Left cardiac atrium (tissue), 4 donors: ENCODE data around the gene KMT2C. TPM values are rescaled to one million over a fixed set of nuclear protein-coding genes. Genes with fewer than 3 reads are reported as not detected.

Experiments used
- ATAC-seq, 2 donors: fragments of 200-7000 bp; cut with Tn5 transposase; one replicate each; pipeline ENCODE4 v1.9.1; 2020; ENCODE audit warnings: mild to moderate bottlenecking in 2 of 2, moderate library complexity in 2 of 2
- DNase-seq: peaks from one replicate; pipeline ENCODE4 v3.0.0-alpha.2; 2020
- intact Hi-C, 2 donors: fragments of 100-400 bp; cut with DNase I; formaldehyde crosslinking; loops; one replicate each; pipeline versions ENCODE4 v1.14.1 to v1.15.1; 2022 to 2023
- total RNA-seq, 2 donors: library from RNA; stranded (reverse); fragmentation: NEBNext Ultra II Directional; extraction: Animal tissue kit (Norgen Biotek cat#: 25700); gene quantifications; one replicate each; pipeline ENCODE4 v1.2.1, GENCODE V29; 2021
- donor health status: DM: no; HTN: yes; CAD: no.
- donor health status: DM: no; HTN: yes; CAD: no; lungs with severe emphysema.
- donor health status: DM: yes; HTN: yes; CAD: no.
- donor health status: Dilated cardiomyopathy.

Gene KMT2C
- total RNA-seq, 2 donors from 2014 or later: 42.5 to 43.3 TPM

- intact Hi-C loops: no loop called here
- DNase-seq (no peak), ATAC-seq (no peak)
Measured at GRCh38 chr7:152180587-152180986, 255.2 kb downstream of the KMT2C start.

- intact Hi-C loops: no loop called here
- no peak for DNase-seq
- ATAC-seq: no peak
Measured at GRCh38 chr7:152180048-152180447, 255.8 kb downstream of the KMT2C start.

- no peak for ATAC-seq
- no peak for DNase-seq
- intact Hi-C loops: no loop called here
Measured at GRCh38 chr7:152178405-152179058, 257.3 kb downstream of the KMT2C start.

DNA sequence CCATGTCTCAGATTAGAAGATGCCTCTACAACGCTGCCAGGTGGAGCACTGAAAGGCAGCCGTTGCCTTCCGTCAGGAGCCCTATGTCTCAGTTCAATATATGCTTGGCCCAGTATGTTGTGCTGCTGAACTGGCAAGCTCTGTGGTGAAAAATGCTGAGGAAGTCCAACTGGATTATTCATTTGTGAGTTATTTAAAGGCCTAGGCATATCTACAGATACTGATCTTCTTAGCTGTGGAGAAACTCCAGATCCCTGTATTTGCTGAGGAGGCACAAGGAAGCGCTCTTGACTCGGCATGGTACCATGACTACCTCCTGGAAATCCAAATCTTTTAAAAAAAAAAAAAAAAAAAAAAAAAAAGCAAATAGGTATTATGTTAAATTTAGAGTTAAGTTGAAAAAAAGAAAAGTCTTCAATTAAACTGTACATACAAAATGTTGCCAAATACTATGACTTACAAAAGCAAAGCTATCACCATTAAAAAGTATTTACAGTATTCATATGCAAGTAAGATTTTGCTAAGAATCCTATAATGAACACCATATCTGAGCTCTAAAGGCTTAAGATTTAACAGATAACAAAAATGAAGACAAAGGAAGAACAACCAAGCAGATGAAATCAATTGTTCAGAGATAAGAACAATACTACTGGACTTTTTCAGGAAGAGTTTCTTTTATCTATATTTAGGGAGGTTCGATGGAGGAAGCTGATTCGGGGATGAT lies 258.0 kb downstream of the KMT2C start:
- intact Hi-C loops: no loop called here
- ATAC-seq (no peak), DNase-seq (no peak)

DNA sequence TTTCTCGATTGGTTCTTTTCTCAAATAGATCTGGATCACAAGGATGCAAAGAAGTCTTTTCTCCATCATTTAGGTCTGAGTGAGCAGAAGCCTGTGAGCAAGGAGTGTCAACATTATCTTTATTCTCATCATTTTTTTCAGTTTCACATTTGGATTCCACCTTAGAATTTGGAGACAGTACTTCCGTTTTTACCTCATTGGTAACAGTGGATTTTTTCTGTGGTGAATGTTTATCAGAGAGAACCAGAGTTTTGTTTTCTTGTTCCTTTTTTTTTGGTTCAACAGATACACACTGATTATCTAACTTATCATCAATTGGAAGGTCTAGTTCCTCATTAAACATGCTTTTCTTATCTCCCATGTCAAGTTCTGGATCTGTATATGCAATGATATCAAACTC lies 259.0 kb downstream of the KMT2C start:
- ATAC-seq (no peak), DNase-seq (no peak)
- intact Hi-C loops: no loop called here

DNA sequence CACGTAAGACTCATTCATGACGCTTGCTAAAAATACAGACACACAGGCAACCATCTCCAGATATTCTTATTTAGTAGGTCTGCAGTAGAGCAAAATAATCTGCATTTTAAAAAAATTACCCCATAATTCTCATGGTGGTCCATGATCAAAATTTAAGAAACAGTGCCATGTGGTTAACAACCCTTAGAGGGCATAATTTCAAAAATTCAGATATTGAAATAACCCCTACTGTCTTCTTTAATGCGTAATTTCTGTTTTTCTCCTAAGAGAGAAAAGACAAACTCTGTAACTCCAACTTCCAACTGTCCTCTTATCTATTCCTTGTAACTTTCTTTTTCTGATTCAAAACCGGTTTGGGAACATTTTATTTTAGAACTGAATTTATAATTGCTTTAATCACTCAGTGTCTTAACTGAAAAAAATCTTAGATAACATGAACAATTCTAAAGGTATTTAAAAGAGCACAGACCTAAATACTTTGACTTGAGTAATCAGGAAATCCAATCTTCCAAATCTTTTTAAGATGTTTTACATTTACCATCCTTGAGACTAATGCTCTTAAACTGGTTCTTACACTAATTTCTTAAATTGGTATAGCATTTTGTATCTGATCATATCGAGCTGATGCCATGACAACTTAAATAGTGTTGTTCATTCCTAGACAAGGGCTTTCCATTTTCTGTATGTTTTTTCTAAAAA lies 262.3 kb downstream of the KMT2C start:
- ATAC-seq: no peak

GRCh38 chr7:152162287-152162686 lies 273.5 kb downstream of the KMT2C start:
- ATAC-seq (peak in 1 of 2 donors; percentile 63), DNase-seq (no peak)
- intact Hi-C loops: no loop called here

More for the DNA sequence above, 262.3 kb downstream of the KMT2C start:
- intact Hi-C loops: no loop called here
- no peak for DNase-seq

- intact Hi-C loops: no loop called here
- ATAC-seq (no peak), DNase-seq (no peak)
Measured at GRCh38 chr7:152161171-152161570, 274.6 kb downstream of the KMT2C start.

DNA sequence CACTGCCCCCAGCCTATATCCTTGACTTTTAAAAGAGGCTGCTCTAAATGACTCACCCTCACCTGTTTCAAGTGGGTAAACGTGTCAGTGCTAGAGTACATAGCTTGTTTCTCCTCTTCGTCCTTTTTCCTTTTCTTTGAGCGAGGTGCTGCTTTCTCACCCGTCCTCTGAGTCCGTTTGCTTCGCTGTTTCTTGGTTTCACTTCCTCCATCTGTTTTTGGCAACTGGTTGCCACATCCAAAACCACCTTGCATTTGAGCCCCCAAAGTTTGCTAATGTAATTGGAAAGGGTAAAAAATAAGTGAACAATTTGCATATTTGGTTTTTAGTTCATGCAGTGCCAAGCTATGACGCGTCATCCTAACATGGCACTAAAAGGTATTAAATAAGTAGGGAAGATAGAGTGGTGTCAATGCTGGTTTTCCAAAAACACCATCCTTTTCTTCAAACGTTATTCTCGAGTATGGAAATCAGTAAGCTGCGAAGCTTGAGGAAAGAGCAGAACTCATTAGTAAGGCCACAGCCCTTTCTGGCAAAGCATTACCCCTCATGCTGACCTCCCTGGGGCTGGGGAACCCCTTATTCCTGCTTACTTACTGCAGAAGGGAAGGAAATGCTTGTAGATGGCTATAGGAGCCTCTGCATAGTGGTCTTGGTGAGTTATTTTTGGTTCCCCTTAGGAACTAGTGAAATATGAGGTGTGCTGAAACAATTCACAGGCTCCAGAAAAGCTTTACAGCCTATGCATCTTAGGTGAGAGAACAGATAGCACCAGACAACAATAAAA lies 276.8 kb downstream of the KMT2C start:
- intact Hi-C loops: no loop called here
- ATAC-seq (no peak), DNase-seq (no peak)

DNA sequence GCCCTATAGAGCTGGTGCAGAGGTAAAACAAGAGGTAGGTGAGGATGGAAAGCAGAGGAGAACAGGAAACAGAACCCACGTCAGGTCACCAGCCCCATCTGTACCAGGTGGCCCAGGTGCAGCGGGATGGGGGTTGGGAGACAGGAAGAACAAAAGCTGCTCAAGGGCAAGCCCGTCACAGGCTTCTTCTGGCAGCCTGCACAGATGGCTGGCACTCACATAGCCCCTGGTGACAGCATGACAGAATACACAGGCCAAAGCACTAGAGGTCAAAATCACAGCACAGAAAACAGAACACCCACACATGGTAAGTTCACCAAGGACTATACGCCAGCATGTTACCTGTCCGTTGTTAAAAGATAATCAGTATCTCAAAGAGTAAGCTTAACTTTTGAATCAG lies 283.5 kb downstream of the KMT2C start:
- ATAC-seq (no peak), DNase-seq (no peak)
- intact Hi-C loops: no loop called here

- intact Hi-C loops: no loop called here
- DNase-seq (no peak), ATAC-seq (no peak)
Measured at GRCh38 chr7:152149363-152149762, 286.4 kb downstream of the KMT2C start.

- DNase-seq: no peak
- ATAC-seq: no peak
- intact Hi-C loops: no loop called here
Measured at GRCh38 chr7:152148706-152149105, 287.1 kb downstream of the KMT2C start.

DNA sequence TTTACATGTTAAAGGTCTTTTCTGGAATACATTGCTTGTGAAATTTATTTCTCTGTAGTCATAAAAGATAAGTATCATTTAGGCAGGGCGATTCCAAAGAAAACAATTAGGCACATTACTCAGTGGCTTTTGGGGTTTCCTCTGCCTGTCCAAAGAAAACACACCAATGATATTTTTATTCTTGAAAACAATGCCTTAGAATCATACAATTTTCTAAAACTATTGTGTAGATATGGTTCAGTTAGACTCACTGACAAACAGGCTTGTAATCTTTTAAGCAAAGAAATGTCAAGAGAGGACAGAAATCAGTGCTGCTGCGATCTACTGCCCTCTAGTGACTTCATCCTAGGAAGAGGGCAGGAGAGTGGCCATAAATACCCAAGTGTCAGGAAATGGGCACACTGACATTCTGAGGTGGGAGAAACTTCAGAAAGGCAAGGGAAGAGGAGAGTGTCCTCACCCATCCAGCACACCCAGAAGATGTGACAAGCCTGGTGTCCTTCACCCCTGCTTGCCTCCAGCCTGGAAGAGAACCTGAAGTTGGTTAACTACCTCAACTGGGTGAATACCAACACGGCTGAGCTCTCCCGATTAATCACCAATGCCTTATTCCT lies 289.8 kb downstream of the KMT2C start:
- intact Hi-C loops: no loop called here
- peak; percentile 61 to 76 for ATAC-seq
- no peak for DNase-seq

DNA sequence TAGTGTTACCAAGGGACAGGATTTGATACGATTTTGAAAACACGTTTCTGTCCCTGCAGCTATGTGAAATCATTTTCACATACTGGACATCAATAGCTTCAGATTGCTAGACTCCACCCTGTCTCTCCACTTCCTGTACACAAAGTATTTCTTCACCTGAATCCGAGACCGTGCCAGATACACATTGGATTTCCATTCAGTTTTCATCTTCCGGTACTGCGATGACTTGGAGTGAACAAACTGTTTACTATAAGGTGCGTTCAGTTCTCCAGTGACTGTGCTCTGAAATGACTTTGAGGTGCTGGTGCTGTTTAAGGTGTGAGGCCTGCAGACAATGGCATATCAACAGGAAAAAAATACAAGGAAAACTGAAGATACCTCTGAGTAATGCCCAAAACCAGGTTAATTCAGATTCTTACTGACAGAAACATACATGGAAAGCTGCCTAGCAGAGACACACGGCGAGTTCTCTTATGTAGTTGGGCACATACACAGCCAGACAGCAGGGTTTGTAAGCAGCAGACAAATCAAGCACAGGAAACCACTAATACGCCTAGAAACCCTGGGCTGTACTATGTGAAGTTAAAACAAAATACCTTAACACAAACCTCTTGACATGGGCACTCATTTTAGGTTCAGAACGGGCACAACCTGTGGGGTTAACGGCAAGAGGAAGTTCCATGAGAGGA lies 291.1 kb downstream of the KMT2C start:
- no peak for ATAC-seq
- intact Hi-C loops: no loop called here
- DNase-seq: no peak

DNA sequence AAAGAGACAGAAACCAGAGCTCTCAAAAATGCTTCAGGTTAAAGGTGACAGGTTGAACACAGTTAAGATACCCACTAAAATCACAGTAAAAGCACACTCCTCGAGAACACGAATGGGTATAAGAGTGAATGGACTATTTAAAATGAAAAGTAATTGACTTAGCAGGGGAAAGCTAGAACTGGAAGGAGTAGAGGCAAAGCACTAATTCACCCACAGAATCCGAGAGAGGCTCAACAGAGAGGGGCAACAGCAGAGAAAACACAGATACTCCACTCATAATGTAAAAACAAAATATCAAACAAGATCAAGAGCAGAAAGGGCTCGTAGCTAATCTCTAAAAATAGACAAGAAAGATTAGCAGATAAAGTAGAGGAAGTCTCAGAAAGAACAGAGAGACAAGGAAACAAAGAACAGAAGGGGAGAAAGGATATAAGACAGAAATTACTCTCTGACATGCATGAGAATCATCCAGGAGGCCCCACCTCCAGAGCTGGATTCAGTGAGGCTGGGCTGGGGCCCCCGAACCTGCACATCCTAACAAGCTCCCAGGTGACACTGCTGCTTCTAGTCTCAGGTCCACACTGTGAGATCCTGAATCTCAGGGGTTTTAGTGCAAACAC lies 292.7 kb downstream of the KMT2C start:
- no peak for ATAC-seq
- intact Hi-C loops: no loop called here
- no peak for DNase-seq

DNA sequence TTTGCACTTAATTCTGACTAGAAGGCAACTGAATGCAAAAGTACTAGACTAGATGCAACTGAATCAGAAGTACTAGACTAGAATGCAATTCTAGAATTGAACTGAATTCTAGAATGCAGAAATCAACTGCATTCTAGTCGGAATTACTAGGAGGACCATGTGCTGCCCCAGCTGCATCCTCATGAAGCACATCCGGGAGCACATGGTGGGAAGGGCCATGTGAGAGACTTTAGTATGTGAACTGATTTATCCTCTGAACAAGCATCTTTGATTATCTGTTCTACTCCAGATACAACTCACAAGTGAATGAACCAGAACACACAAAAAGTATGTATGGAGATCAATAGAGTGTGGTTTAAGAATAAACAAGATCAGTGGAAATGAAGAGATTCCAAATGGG lies 295.2 kb downstream of the KMT2C start:
- intact Hi-C loops: no loop called here
- ATAC-seq (no peak), DNase-seq (no peak)

DNA sequence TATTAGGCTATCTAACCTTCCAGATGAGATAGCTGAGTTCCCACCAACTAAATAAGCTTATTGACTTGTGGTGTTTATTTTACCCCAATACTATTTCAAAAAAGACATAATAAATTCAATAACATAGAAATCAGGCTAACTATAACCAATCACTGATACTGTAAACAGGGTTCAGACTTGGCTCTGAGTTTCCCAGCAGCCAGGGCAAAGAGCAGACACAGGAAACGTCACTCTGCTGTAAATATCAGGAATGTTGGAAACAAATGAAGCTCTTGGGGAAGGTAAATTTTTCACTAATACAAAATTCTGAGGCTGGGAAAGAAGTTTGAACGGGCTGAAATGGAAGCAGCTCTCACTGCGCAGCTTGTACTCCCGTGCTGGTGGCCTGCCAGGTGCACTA lies 295.7 kb downstream of the KMT2C start:
- no peak for DNase-seq
- no peak for ATAC-seq
- intact Hi-C loops: no loop called here

GRCh38 chr7:152137476-152138025 lies 298.3 kb downstream of the KMT2C start:
- intact Hi-C loops: no loop called here
- DNase-seq: peak; percentile 39
- ATAC-seq: peak in 1 of 2 donors; percentile 11
